COLO668 (cell line): ENCODE measurements around the gene ADORA1.

ENCODE experiments used
- DNase-seq: peaks from one replicate; lab custom pipeline; 2025; ENCODE audit not compliant: unreplicated experiment; lab: John Stamatoyannopoulos, UW

ADORA1 gene

GRCh38 chr1:203156280-203156679, 28.8 kb downstream of the ADORA1 start:
- DNase-seq, result no peak

DNA sequence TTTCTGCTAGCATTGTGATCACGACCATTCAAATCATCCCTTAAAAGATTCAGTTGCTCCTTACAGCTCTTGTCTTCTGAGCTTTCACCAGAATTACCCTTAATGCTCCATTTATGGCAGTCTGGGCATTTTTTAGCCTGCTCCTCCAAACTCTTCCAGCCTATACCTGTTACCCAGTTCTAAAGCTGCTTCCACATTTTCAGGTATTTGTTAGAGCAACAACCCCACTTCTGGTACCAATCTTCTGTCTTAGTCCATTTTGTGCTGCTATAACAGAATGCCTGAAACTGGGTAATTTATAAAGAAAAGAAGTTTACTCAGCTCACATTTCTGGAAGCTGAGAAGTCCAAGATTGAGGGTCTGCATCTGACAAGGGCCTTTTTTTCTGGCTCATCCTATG, 30.9 kb downstream of the ADORA1 start:
- DNase-seq, result no peak

- no peak for DNase-seq
Measured at GRCh38 chr1:203158960-203159665, 31.6 kb downstream of the ADORA1 start.

GRCh38 chr1:203159844-203160243, 32.3 kb downstream of the ADORA1 start:
- DNase-seq, result no peak

- DNase-seq, result no peak
Measured at GRCh38 chr1:203161175-203161574, 33.6 kb downstream of the ADORA1 start.

GRCh38 chr1:203161703-203162102, 34.2 kb downstream of the ADORA1 start:
- DNase-seq, result no peak

- no peak for DNase-seq
Measured at GRCh38 chr1:203162403-203162802, 34.9 kb downstream of the ADORA1 start.

- no peak for DNase-seq
Measured at GRCh38 chr1:203163891-203164635, 36.5 kb downstream of the ADORA1 start.

GRCh38 chr1:203165101-203165799, 37.7 kb downstream of the ADORA1 start:
- no peak for DNase-seq

DNA sequence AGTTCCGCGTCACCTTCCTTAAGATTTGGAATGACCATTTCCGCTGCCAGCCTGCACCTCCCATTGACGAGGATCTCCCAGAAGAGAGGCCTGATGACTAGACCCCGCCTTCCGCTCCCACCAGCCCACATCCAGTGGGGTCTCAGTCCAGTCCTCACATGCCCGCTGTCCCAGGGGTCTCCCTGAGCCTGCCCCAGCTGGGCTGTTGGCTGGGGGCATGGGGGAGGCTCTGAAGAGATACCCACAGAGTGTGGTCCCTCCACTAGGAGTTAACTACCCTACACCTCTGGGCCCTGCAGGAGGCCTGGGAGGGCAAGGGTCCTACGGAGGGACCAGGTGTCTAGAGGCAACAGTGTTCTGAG, 38.3 kb downstream of the ADORA1 start:
- no peak for DNase-seq

DNA sequence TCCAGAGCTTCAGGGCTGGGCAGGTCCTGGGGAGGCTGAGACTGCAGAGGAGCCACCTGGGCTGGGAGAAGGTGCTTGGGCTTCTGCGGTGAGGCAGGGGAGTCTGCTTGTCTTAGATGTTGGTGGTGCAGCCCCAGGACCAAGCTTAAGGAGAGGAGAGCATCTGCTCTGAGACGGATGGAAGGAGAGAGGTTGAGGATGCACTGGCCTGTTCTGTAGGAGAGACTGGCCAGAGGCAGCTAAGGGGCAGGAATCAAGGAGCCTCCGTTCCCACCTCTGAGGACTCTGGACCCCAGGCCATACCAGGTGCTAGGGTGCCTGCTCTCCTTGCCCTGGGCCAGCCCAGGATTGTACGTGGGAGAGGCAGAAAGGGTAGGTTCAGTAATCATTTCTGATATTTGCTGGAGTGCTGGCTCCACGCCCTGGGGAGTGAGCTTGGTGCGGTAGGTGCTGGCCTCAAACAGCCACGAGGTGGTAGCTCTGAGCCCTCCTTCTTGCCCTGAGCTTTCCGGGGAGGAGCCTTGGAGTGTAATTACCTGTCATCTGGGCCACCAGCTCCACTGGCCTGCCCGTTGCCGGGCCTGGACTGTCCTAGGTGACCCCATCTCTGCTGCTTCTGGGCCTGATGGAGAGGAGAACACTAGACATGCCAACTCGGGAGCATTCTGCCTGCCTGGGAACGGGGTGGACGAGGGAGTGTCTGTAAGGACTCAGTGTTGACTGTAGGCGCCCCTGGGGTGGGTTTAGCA, 38.8 kb downstream of the ADORA1 start:
- peak; percentile 36 for DNase-seq

- DNase-seq, result no peak
Measured at GRCh38 chr1:203167026-203167912, 39.7 kb downstream of the ADORA1 start.

DNA sequence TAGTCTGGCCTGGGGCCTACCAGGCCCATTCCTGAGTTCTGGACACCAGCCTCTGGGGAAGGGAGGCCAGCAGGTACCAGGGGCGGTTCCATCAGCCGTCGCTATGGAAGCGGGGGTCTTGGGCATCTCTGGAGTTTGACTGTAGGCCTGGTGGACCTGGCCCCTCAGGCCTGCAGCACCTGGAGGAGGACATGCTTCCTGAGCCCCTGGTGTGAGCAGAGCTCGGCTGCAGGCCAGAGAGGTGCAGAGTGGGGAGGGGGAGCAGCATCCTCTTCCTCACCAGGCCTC, 40.3 kb downstream of the ADORA1 start:
- DNase-seq, result no peak

DNA sequence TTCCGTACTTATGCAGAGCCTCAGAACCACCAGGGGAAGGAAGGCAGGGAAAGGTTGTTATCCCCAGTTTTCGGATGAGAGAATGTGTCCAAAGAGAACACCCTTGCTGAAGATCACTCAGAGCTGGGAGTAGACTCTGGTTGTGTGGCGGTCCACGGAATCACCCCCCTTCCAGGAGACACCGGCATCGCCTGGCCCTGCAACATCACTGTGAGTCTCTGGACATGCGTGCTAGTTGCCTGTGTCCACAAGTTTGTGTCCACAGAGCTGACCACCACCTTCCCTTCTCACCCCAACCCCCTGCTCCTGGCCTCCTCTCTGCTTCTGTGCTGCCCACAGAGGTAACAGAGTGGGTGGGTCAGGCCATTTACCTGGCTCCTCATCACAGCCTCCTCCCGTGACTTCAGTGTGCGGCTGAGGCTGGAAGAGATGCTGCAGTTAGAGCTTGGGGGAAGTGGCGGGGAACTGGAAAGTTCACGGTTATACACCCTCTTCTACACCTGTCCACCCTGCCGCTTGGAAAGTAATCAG, 40.8 kb downstream of the ADORA1 start:
- DNase-seq, result no peak

- no peak for DNase-seq
Measured at GRCh38 chr1:203168991-203169390, 41.5 kb downstream of the ADORA1 start.

GRCh38 chr1:203169770-203170520, 42.4 kb downstream of the ADORA1 start:
- no peak for DNase-seq

GRCh38 chr1:203170625-203171330, 43.3 kb downstream of the ADORA1 start:
- DNase-seq, result no peak

GRCh38 chr1:203171341-203172183, 44.0 kb downstream of the ADORA1 start:
- no peak for DNase-seq
